ENCODE measurements around the gene EN1. TPM values are rescaled to one million over a fixed set of nuclear protein-coding genes. Genes with fewer than 3 reads are reported as not detected.

The EN1 gene
- total and polyA plus RNA-seq, 9 donors, result not detected

DNA sequence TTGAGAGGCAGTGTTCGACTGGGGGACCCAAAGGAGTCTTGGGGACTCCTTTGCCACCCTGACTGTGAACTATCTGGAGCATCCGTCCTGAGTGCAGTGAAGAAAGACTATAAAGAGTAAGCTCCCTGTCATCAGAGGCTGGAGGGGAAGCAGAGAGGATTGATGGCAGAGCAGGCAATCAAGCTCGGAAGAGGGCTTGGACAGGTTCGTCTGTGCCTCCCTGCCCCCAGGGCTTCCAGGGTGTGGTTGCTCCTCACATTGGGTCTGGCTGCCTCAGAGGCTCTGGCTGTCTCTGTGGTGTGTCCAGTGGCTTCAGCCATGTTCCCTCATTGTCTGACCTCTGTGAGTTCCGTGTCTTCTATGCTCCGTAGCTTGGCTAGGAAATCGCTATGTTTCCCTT is 13.8 kb upstream of the EN1 start:
- WGBS, 3 donors, result 54 to 64% (median 61%) methylated on average over 7 of the region's 7 CpGs
- Histone ChIP-seq H3K4me1 (ENCODE audit: insufficient read depth) (no peaks in the 10 kb centered on the region), H3K27me3 (no peaks in the 10 kb centered on the region), H3K9me3 (no peaks in the 10 kb centered on the region), H3K27ac (no peak overlapping the region), H3K36me3 (no peaks in the 10 kb centered on the region), H3K4me3 (no peak overlapping the region)
- no peak for DNase-seq
- TF ChIP-seq POLR2A (IDR thresholded peaks at IDR 0.05), result no peak
- TF ChIP-seq, protein P1, sequence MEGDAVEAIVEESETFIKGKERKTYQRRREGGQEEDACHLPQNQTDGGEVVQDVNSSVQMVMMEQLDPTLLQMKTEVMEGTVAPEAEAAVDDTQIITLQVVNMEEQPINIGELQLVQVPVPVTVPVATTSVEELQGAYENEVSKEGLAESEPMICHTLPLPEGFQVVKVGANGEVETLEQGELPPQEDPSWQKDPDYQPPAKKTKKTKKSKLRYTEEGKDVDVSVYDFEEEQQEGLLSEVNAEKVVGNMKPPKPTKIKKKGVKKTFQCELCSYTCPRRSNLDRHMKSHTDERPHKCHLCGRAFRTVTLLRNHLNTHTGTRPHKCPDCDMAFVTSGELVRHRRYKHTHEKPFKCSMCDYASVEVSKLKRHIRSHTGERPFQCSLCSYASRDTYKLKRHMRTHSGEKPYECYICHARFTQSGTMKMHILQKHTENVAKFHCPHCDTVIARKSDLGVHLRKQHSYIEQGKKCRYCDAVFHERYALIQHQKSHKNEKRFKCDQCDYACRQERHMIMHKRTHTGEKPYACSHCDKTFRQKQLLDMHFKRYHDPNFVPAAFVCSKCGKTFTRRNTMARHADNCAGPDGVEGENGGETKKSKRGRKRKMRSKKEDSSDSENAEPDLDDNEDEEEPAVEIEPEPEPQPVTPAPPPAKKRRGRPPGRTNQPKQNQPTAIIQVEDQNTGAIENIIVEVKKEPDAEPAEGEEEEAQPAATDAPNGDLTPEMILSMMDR (IDR thresholded peaks at IDR 0.05), result no peak
- no peak for TF ChIP-seq EP300 (IDR thresholded peaks at IDR 0.05)
- intact Hi-C loops (cut with DNase I), result no loop called here

DNA sequence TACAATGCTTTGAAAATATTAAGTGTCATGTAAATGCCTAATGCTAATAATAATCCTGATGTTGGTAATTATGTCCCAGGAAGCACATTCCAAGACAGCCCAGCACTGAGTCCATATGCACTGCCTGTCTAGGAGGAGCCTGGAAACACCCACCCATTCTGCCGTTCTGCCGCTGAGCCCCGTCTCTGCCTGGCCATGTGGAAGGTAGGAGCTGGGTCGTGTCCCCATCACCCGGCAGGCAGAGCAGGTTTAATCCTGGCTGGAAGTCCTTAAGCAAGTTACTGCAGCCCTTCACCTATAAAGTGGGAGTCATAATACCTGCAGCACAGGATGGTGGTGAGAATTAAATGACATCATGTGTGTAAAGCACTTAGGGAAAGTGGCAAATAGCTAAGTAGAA is 13.1 kb upstream of the EN1 start:
- intact Hi-C loops (cut with DNase I), result no loop called here
- no peak for DNase-seq
- TF ChIP-seq, protein P1 (IDR thresholded peaks at IDR 0.05), result no peak
- TF ChIP-seq POLR2A (IDR thresholded peaks at IDR 0.05) (no peak), EP300 (IDR thresholded peaks at IDR 0.05) (no peak)
- Histone ChIP-seq H3K4me1 (ENCODE audit: insufficient read depth) (no peaks in the 10 kb centered on the region), H3K9me3 (no peaks in the 10 kb centered on the region), H3K4me3 (no peak overlapping the region), H3K36me3 (no peaks in the 10 kb centered on the region), H3K27me3 (no peaks in the 10 kb centered on the region), H3K27ac (no peak overlapping the region)
- 5 to 11% (median 8%) methylated on average over 5 of the region's 5 CpGs for WGBS, 3 donors

DNA sequence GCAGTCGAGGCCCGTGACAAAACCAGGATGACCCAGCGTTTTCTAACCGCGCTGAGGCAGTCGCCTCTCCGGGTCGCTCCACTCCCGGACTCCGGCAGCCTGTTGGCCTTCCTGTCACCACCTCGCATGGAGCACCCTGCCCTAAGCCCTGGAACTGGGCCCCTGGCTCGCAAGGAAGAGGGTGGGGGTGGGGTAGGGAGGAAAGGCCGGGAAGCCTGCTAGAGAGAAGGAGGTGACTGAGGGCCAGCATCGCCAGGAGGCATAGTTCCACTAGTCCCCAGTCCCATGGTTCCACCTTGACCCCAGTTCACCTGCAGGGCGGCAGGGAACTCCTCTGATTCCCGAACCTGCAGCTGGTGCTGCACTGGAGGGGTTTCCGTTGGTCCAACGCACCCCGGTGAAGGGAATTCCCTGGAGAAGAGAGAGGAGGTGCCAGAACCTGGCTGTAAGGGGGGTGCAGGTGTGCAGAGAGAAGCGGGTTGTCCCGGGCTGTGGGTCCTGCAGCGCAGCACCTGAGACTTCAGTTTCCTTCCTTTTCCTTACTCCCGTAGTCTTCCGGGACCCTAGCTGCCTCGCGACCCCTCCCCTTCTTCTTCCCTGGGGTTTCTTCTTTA is 11.8 kb upstream of the EN1 start:
- DNase-seq, result no peak

DNA sequence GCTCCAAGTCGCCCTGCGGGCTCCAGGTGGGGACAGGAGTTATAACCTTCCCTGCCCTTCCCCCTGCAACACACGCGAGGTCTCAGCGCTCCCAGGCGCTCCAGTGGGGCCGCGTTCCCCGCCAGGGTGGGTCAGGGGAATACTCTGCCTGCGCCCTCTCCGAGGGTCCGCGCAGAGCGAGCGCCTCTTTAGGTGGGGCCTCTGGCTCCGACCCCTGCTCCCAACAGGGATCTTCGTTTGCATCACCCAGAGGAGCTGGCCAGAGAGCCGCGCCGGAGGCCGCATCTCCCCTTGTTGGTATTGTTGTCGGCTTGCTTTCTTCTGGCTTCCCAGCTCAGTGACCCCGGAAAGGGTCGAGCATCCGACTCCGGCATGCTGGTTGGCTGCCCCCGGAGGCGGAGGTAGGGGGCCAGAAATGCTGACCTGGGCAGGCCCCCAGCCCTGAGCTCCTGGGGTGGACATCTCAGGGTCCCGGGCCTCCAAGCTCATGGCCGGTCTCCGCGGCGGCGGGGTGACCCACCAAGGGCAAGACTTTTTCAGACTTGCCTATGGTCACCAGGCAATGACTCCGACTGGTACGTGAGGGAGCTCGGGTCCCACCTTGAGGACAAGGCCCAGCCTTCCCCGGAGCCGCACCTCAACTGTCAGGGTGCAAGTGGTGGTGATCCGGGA is 11.2 kb upstream of the EN1 start:
- TF ChIP-seq, protein P1 (IDR thresholded peaks at IDR 0.05), result no peak
- TF ChIP-seq EP300 (IDR thresholded peaks at IDR 0.05) (no peak), POLR2A (IDR thresholded peaks at IDR 0.05) (no peak)
- H3K36me3 ChIP-seq, result no peaks in the 10 kb centered on the region
- WGBS, 3 donors, result 1 to 3% (median 1%) methylated on average over 33 to 40 of the region's 40 CpGs
- intact Hi-C loops (cut with DNase I), result loop anchor here (5.0 to 10.0 kb wide), 3 partner anchors 634 to 811 kb away; no protein-coding TSS in a partner anchor
- H3K4me3 ChIP-seq, result no peak overlapping the region
- H3K4me1 ChIP-seq (ENCODE audit: insufficient read depth), result no peaks in the 10 kb centered on the region
- H3K9me3 ChIP-seq, result no peaks in the 10 kb centered on the region
- no peak overlapping the region for H3K27ac ChIP-seq
- no peak for DNase-seq
- H3K27me3 ChIP-seq, result no peaks in the 10 kb centered on the region

More for the DNA sequence above, 11.8 kb upstream of the EN1 start:
- WGBS, 3 donors, result 2 to 4% (median 3%) methylated on average over 19 to 26 of the region's 26 CpGs
- no peak overlapping the region for H3K4me3 ChIP-seq
- no peaks in the 10 kb centered on the region for H3K9me3 ChIP-seq
- TF ChIP-seq POLR2A (IDR thresholded peaks at IDR 0.05) (no peak), EP300 (IDR thresholded peaks at IDR 0.05) (no peak)
- TF ChIP-seq, protein P1 (IDR thresholded peaks at IDR 0.05), result no peak
- H3K27me3 ChIP-seq, result no peaks in the 10 kb centered on the region
- no peaks in the 10 kb centered on the region for H3K4me1 ChIP-seq (ENCODE audit: insufficient read depth)
- intact Hi-C loops (cut with DNase I), result loop anchor here (5.0 to 10.0 kb wide), 3 partner anchors 634 to 812 kb away; no protein-coding TSS in a partner anchor
- no peak overlapping the region for H3K27ac ChIP-seq
- H3K36me3 ChIP-seq, result no peaks in the 10 kb centered on the region
